Ecto neural progenitor cell (in vitro differentiated cells): Measurements from ENCODE around the gene APOA4.

Source experiments
- DNase-seq: peaks from one replicate; pipeline ENCODE4 v3.0.0-alpha.2; 2018; ENCODE audit warnings: low spot score

Gene APOA4

DNA sequence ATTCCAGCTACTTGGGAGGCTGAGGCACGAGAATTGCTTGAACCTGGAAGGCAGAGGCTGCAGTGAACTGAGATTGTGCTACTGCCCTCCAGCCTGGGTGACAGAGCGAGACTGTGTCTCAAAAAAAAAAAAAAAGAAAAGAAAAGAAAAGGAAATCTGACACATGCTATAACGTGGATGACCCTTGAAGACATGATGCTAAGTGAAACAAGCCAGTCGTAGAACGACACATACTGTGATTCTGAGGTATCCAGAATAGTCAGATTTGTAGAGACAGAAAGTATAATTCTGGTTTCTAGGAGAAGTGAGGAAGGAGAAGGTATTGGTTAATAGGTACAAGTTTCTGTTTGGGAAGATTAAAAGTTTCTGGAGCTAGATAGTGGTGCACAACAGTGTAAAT, 24.7 kb downstream of the APOA4 start:
- DNase-seq, result no peak

GRCh38 chr11:116797816-116798215, 25.3 kb downstream of the APOA4 start:
- DNase-seq, result no peak

DNA sequence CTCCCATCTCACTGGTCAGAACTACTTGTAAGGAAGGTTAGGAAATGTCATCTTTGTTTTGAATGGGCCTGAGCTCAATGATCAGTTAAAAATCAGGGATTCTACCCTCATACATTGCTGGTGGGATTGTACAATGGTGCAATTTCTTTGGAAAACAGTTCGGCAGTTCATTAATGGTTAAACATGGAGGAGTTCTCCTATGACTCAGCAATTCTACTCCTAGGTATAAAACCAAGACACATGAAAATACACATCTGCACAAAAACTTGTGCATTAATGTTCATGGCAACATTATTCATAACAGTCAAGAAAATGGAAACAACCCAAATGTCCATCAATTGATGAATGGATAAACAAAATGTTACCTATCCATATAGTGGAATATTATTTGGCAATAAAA, 26.6 kb downstream of the APOA4 start:
- no peak for DNase-seq

- no peak for DNase-seq
Observed at GRCh38 chr11:116794851-116795250, 28.3 kb downstream of the APOA4 start.

- DNase-seq, result no peak
Observed at GRCh38 chr11:116793772-116794097, 29.4 kb downstream of the APOA4 start.

DNA sequence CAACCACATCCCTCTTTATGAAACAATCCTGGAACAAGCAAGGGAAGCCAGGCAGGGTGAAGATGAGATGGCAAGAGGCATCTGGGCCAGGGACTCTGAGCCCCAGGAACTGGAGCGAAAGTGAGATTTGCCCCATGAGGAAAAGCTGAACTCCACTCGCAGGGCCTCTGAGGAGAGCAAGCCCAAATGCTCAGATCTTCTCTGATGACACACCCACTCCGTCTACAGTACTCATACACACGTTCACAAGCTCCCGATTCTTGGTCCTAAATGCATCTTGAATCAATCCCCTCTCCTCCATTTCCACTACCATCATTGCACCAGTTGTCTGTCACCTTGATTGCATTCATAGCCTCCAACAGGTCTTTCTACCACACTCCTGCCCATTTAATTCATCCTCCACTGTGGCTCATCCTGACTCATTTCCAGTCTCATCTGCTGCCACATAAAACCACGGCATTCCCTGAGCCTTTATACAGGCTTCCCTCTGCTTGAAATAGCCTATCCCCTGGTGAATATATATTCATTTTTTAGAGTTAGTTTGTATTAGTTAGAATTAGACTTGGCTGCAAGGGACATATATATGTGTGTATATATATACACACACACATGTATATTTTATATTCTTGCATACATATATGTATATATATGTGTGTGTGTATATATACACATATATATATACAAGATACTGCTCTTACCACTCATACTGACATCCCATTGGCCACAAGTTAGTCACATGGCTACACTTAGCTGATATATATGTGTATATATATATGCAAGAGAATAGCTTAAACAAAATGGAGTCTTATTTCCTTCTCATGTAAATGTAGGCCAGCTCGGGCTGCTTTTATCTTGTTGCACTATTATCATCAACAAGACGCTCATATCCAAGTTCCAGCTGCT, 30.0 kb downstream of the APOA4 start:
- DNase-seq, result no peak

- no peak for DNase-seq
Observed at GRCh38 chr11:116792144-116792868, 30.8 kb downstream of the APOA4 start.

GRCh38 chr11:116791813-116792143, 31.3 kb downstream of the APOA4 start, which contains the start of gene APOA5:
Gene APOA5 (minus strand): TSS chr11:116791879. CDS start chr11:116791860, 19 bp downstream.
- DNase-seq, result no peak

- peak; percentile 92 for DNase-seq
Observed at GRCh38 chr11:116791002-116791812, 31.9 kb downstream of the APOA4 start.

DNA sequence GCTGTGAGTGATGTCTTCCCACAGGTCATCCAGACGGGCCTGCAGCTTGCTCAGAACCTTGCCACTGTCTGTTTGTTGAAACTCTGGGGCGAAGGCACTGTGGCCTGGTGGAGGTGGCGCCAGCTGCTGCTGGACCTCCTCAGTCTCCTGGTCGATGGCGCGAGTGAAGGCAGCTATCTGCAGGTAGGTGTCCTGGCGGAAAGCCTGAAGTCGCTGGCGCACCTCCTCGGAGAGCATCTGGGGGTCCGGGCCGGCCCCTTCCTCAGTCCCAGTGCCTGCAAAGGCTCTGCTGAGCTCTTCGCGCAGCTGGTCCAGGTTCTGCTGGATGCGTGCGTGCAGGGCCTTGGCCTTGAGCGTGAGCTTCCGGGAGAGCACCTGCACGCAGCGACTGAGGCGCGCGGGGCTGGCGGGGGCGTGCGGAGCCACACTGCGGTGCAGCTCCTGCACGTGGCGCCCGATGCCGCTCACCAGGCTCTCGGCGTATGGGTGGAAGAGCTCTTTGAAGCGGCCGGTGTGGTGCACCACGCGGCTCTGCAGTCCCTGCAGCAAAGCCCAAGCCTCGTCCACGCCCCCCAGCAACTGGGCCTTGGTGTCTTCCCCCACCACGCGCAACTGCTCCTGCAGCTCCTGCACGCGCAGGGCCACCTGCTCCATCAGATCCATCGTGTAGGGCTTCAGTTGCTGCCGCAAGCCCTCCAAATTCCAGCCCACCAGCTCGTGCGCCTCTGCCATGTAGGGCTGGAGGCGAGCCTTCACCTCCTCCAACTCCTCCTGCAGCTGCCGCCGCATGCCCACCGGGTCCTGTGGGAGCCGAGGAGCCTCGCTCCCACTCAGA, 32.7 kb downstream of the APOA4 start:
- DNase-seq, result no peak

GRCh38 chr11:116788975-116789374, 34.1 kb downstream of the APOA4 start:
- DNase-seq, result no peak

DNA sequence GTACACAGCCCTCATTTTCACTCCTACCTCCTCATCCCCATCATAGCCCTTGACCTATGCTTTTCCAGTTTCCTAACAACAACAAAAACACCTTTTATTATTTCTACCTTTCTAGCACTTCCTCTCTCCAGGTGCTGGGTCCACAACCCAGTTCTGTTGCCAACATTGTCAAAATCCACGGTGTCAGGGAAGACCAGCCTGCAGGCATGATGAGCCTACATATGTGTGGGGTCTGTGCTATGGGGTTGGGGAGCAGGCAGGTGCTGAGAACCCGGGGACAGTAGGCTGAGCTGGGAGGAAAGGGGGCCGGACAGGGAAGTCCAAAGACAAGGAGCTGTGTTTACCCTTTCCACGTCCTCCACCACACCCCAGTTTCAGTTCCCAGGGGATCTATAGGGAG, 34.6 kb downstream of the APOA4 start:
- no peak for DNase-seq

DNA sequence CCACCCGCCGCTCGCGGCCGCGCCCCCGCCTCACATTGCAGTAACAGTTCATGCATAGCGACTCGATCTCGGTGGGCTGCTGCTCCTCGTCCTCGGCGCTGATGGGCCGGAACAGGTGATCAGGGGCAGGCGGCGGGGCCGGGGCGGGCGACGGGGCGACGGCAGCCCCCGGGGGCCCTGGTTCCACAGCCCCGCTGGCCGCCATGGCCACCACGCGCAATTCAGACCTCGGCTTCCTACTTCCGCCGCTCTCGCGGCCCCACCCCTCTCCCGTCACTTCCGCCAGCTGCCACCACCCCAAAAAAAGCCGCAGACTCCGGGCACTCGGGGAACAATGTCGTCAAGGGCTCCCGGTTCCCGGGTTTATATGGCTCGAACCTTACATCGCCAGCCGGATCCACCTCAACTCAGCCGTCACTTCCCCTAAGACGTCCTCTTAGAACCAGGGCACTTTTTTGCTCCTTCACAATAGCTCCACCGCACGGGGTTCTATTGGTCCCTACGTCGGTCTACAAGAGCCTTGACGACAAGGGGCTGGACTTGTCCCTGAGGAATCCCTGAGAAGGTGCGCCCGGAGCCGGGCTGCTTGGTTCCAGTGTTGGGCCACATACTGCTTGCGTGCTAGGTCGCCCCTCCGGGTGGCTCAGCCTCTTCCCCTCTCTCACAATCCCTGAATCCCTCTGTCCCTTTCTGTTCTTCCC, 35.2 kb downstream of the APOA4 start, which contains the start of gene ZPR1:
Gene ZPR1 (minus strand): TSS at position 238 of the 701 bp plus-strand sequence. CDS start 33 bp downstream, at position 205.
- peak; percentile 79 for DNase-seq

DNA sequence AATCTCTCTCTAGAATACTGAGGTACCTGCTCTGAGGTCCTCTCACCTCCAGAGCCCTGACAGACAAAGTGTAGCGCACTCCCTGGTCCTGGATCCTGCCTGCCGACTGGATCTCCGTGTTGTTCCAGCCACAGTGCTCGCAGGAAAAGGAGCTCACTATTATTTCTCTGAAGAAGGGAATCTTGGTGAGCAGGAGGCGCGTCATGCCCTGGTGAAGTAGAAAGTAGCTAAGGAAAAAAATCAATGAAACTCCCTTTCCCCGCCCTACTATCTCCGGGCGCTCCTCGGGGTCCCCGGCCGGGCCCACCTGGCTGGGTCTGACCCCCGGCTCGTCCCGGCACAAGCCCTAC, 35.7 kb downstream of the APOA4 start:
- no peak for DNase-seq

- no peak for DNase-seq
Observed at GRCh38 chr11:116786966-116787365, 36.1 kb downstream of the APOA4 start.

DNA sequence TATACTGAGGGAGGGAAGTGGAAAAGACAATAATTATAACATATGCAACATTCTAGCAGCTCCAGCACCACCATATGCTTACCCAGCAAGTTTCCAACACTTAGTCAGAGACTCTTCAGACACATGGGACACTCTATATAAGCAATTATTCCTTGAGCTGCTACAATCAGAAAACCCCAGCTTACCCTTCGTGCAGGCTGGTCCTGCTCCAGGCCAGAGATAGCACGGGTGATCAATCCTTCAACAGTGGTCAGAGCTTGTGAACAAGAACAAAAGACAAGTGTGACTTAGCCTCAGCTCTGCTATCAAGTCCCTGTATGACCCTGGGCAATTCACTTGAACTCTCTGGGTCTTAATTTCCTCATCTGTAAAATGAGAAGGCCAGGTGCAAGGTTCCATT, 36.8 kb downstream of the APOA4 start:
- DNase-seq, result no peak

GRCh38 chr11:116782728-116783127, 40.4 kb downstream of the APOA4 start:
- DNase-seq, result no peak

GRCh38 chr11:116778556-116778955, 44.5 kb downstream of the APOA4 start:
- DNase-seq, result no peak

GRCh38 chr11:116777056-116777455, 46.0 kb downstream of the APOA4 start:
- DNase-seq, result no peak

DNA sequence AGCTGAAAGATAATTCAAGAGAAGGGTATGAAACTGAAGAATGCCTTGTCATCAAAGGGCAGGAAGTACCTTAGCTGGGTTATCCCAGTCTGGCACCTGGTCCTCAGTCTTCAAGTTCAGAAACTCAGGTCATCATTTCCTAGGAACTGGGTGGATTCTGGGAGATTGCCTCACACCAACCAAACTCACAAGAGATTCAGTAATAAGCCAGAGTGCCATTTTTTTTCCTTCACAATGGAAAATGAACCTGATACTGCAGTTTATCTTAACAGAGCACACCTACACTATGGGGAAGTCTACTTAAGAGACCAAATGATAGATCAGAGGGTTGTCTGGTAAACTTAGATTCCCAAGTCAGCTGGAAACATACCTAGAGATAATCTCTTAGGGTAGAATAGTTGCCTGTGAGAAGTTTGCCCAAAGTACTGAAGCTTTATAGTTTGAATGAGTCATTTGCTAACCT, 46.6 kb downstream of the APOA4 start:
- no peak for DNase-seq

DNA sequence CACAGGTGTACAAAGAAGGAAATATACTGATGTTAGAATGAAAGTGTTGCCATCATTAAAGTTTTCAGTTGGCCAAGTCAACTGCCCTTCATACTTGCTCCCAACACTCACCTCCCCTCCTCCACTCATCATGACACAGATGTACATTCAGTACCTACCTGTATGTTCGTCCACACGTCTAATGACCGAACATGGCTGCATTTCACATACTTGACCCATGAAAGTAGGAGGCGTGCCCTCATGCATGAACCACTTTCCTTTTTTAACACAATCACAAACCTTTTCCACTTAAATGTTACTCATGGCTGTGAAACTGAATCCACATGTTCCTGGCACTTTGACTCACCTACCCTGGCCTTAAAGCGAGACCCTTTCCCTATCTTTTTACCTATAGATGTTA, 47.1 kb downstream of the APOA4 start:
- DNase-seq, result no peak
